OCI-M2 (cell line): ENCODE results near the gene SLC47A1.
"Not testable (repeated sequence)": the region's sequence is repeated elsewhere in the genome, so short reads cannot be mapped to it uniquely, and the experiment has no call there.

Experiments
- DNase-seq: peaks from one replicate; lab custom pipeline; 2025; ENCODE audit not compliant: unreplicated experiment; lab: John Stamatoyannopoulos, UW

Gene SLC47A1

GRCh38 chr17:19554393-19554792 lies 20.7 kb downstream of the SLC47A1 start:
- DNase-seq: no peak

- no peak for DNase-seq
These were observed 22.1 kb downstream of the SLC47A1 start for GRCh38 chr17:19555746-19556145.

GRCh38 chr17:19558946-19559345 lies 25.3 kb downstream of the SLC47A1 start:
- no peak for DNase-seq

GRCh38 chr17:19561697-19562318 lies 28.2 kb downstream of the SLC47A1 start:
- DNase-seq: no peak

- DNase-seq: no peak
These were observed 32.3 kb downstream of the SLC47A1 start for GRCh38 chr17:19565817-19566575.

GRCh38 chr17:19567216-19568015 lies 33.8 kb downstream of the SLC47A1 start:
- DNase-seq: no peak

- DNase-seq: no peak
These were observed 34.3 kb downstream of the SLC47A1 start for GRCh38 chr17:19568016-19568350.

GRCh38 chr17:19569785-19570543 lies 36.3 kb downstream of the SLC47A1 start:
- no peak for DNase-seq

- no peak for DNase-seq
These were observed 36.9 kb downstream of the SLC47A1 start for GRCh38 chr17:19570544-19571062.

- DNase-seq: no peak
These were observed 39.4 kb downstream of the SLC47A1 start for GRCh38 chr17:19573075-19573474.

- no peak for DNase-seq
These were observed 41.3 kb downstream of the SLC47A1 start for GRCh38 chr17:19574956-19575355.

GRCh38 chr17:19578545-19578944 lies 44.9 kb downstream of the SLC47A1 start:
- no peak for DNase-seq

GRCh38 chr17:19579192-19579761 lies 45.6 kb downstream of the SLC47A1 start:
- no peak for DNase-seq

- DNase-seq: no peak
These were observed 46.4 kb downstream of the SLC47A1 start for GRCh38 chr17:19579867-19580565.

GRCh38 chr17:19580566-19580920 lies 46.9 kb downstream of the SLC47A1 start:
- DNase-seq: not testable (repeated sequence)

- DNase-seq: not testable (repeated sequence)
These were observed 48.5 kb downstream of the SLC47A1 start for GRCh38 chr17:19582152-19582551.

GRCh38 chr17:19583871-19584270 lies 50.2 kb downstream of the SLC47A1 start:
- DNase-seq: no peak

- DNase-seq: no peak
These were observed 56.8 kb downstream of the SLC47A1 start for GRCh38 chr17:19590451-19590850.

GRCh38 chr17:19590912-19591551 lies 57.4 kb downstream of the SLC47A1 start:
- no peak for DNase-seq

GRCh38 chr17:19592316-19592715 lies 58.7 kb downstream of the SLC47A1 start:
- no peak for DNase-seq
